ENCODE results near the gene PICALM.

GRCh38 chr11:85930879-85931366, 138.0 kb downstream of the PICALM start:
- TF ChIP-seq REST (IDR thresholded peaks at IDR 0.05) (no peak), EP300 (IDR thresholded peaks at IDR 0.05) (no peak), CTCF (IDR thresholded peaks at IDR 0.05) (no peak), CEBPB (IDR thresholded peaks at IDR 0.05) (no peak), JUN (IDR thresholded peaks at IDR 0.05) (no peak), POLR2A (IDR thresholded peaks at IDR 0.05; ENCODE audit: low read length) (no peak), CHD2 (IDR thresholded peaks at IDR 0.05; ENCODE audit: low read length, partially characterized antibody) (no peak)

Measured in A549 (cell line).